Ureter (tissue), 1 donor: Measurements from ENCODE around the gene VNN1. TPM values are rescaled to one million over a fixed set of nuclear protein-coding genes. Genes with fewer than 3 reads are reported as not detected.
"Not testable (repeated sequence)": the region's sequence is repeated elsewhere in the genome, so short reads cannot be mapped to it uniquely, and the experiment has no call there.

Experiments
- DNase-seq: peaks from one replicate; pipeline ENCODE4 v3.0.0-alpha.2; 2020; ENCODE audit warnings: low spot score
- total RNA-seq: library from RNA; stranded (reverse); gene quantifications from one replicate; pipeline ENCODE4 v1.2.4, GENCODE V29; 2023
- donor health status: DM: yes; HTN: yes; CAD: no.

VNN1 gene
- total RNA-seq, 1 donor from 2014 or later: 0.23 TPM

GRCh38 chr6:132669690-132670291 is 44.1 kb downstream of the VNN1 start:
- no peak for DNase-seq

GRCh38 chr6:132666118-132666517 is 47.7 kb downstream of the VNN1 start:
- no peak for DNase-seq

DNA sequence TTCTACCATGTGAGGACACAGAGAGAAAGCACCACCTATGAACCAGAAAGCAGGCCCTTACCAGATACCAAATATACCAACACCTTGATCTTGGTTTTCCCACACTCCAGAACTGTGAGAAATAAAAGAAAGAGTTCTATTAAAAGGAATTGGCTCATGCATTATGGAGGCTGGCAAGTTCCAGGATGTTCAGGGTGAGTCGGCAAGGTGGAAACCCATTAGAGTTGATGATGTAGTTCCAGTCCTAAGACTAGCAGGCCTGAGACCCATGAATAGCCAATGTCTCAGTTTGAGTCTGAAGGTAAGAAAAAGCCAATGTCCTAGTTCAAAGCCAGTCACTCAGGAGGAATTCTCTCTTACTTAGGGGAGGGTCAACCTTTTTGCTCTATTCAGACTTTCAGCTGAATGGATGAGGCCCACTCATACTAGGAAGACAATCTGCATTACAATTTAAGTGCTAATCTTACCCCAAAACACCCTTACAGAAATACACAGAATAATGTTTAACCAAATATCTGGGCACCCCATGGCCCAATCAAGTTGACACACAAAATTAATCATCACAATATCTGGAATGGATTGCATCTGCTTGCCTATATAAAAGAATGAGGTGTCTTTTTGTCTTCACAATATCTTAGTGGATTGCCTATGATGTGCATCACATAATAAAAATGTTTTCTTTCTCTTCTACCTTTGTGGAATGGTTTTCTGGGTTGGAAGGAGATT is 49.4 kb downstream of the VNN1 start:
- DNase-seq: no peak

DNA sequence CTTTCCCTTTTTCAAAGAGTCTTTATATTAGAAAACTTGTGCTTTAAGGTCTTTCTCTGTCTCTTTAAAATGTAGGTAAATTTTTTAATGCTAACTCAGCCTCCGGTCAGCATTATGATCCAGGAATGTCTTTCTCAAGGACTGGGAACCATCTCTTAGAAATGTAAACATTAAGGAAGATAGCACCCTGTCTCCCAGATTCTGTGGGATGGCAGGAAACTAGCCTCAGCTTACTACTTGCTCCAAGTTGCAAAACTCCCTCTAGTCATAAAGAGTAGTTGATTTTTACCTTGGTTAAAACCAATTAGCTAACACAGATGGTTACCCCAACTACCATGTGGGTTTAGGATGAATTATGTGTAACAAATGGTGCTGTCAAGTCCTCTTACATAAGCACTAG is 50.2 kb downstream of the VNN1 start:
- no peak for DNase-seq

DNA sequence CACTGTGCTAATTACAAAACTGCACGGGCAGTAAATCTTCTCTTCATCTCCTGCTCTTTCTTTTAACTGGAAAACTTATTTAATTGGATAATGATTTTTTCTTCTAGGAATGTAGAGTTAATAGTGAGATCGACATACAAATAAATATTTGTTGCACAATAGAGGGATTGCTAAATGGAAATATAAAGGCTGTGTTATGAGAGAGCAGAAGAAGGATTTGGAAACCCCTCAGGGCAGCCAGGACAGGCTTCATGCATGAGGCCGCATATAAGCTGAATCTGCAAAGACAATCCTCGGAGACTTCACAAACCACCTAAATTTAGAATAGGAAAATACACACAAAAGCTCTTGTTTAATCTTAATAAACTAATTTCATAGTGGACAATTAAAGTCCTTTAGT is 51.9 kb downstream of the VNN1 start:
- no peak for DNase-seq

DNA sequence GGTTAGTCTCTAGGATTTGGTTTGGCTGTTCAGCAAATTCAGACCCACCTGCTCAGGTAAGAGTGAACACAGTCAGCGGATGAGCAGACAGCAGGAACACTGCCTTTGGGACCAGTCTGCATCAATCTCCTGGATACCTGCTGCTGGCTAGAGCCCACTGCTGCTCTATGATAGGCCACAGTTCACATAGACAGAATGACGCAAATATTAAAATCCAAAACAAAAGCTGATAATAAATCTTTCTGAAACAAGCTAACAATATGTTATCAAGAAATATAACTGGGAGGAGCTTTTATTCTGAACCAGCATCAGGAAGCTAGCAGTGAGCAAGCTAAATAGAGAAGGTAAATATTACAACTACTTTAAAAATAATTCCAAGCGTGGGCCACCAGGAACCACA is 54.8 kb downstream of the VNN1 start, which contains the start of gene TAAR1:
TAAR1 (minus strand) TSS at position 101 of the 400 bp plus-strand sequence. CDS start 13,179 bp downstream, outside the sequence.
- DNase-seq: no peak

DNA sequence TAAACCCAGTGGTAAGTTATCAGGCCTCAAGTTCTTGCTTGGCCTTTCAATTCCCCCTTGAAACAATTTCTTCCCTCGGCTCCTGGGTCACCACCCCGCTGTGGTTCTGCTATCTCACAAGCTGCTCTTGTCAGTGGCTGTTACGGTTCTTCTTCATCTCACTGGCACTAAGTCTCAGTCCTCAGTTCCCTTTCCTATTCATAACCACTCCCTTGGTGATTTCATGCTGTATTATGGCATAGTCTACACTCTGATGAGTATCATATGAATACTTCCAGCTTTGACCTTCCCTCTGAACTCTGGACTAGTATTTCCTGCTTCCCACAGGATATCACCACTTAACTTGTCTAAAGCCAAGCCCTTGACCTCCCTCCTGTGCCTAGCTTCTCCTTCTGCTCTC is 62.8 kb downstream of the VNN1 start:
- no peak for DNase-seq

DNA sequence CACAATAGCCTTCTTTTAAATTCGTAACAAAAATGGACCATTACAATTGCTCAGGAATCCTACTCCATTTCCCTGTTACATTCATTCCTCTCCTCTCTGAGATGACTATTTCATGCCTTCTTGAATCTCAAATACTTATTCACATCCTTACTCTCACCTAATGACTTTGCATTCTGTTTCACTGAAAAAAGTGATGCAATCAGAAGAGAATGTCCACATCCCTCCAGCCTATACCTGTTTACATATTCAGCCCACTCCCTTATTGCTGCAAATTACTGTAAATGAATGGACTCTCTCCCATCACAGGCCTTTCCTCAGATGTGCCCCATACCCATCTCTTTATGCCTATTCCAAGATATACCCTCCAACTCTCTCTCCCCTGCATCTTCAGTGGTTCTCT is 63.4 kb downstream of the VNN1 start:
- no peak for DNase-seq

- no peak for DNase-seq
These were observed 65.0 kb downstream of the VNN1 start for GRCh38 chr6:132648828-132649227.

- DNase-seq: no peak
These were observed 65.5 kb downstream of the VNN1 start for GRCh38 chr6:132648356-132648755.

DNA sequence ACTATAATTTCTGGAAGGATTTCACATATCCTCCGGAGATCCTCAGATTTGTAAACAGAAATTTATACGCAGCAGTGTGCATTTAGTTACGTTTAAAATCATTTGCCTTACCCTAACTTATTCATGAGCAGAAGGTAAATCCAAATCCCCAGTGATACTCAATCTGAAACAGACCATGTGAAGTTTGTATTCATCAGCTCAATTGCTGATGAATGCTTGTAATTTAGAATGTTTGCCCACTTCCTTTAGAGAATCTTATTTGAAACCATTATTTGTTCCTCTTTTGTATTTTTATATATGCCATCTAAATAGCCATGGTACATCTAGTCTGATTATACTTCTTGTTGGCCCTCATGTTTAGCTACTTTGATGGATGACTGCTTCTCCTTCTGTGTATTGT is 70.3 kb downstream of the VNN1 start:
- DNase-seq: no peak

DNA sequence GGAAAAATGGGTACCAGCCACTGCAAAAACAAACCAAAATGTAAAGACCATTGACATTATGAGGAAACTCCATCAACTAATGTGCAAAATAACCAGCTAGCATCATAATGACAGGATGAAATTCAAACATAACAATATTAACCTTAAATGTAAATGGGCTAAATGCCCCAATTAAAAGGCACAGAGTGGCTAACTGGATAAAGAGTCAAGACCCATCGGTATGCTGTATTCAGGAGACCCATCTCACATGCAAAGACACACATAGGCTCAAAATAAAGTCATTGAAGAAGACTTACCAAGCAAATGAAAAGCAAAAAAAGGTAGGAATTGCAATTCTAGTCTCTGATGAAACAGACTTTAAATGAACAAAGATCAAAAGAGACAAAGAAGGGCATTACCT is 76.7 kb downstream of the VNN1 start:
- not testable (repeated sequence) for DNase-seq

DNA sequence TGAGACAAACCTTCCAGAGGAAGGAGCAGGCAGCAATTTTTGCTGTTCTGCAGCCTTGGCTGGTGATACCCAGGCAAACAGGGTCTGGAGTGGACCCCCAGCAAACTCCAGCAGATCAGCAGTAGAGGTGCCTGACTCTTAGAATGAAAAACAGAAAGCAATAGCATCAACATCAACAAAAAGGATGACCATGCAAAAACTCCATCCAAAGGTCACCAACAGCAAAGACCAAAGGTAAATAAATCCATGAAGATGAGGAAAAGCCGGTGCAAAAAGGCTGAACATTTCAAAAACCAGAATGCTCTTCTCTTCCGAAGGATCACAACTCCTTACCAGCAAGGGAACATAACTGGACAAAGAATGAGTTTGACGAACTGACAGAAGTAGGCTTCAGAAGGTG is 77.9 kb downstream of the VNN1 start:
- DNase-seq: not testable (repeated sequence)

- DNase-seq: not testable (repeated sequence)
These were observed 78.6 kb downstream of the VNN1 start for GRCh38 chr6:132635288-132635687.

DNA sequence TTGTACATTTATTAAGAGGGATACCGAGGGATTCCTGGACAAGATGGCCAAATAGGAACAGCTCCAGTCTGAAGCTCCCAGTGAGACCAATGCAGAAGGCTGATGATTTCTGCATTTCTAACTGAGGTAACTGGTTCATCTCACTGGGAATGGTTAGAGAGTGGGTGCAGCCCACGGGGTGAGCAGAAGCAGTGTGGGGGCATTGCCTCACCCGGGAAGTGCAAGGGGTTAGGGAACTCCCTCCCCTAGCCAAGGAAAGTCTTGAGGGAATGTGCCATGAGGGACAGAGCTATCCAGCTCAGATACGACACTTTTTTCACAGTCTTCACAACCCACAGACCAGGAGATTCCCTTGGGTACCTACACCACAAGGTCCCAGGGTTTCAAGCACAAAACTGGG is 79.1 kb downstream of the VNN1 start:
- no peak for DNase-seq

DNA sequence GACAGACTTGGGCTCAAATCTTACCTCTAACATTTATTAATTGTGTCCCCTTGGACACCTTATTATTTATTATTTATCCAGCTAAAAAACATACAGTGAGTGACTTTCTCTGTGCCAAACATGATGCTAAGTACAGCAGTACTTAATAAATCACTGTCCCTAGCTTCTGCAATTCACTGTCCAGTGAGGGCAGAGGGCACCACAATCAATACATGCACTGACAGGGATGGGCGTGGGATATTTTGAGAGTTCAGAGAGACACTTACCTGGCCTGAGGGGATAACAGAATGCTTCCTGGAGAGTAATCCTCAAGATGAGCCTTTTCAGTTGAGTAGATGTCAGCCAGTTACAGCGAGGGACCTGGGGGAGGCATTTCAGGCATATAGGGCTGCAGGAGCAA is 80.5 kb downstream of the VNN1 start:
- no peak for DNase-seq

Other genes starting within 250 kb of the VNN1 start
- 71.6 TPM for gene STX7, start 200.9 kb downstream of the VNN1 start, total RNA-seq
- gene TAAR9, start 175.8 kb downstream of the VNN1 start, total RNA-seq: not detected
- gene TAAR8, start 161.4 kb downstream of the VNN1 start, total RNA-seq: not detected
- gene TAAR6, start 143.7 kb downstream of the VNN1 start, total RNA-seq: not detected
- gene TAAR5, start 124.3 kb downstream of the VNN1 start, total RNA-seq: not detected
- gene TAAR2, start 89.8 kb downstream of the VNN1 start, total RNA-seq: not detected
- not detected for gene TAAR1, start 54.9 kb downstream of the VNN1 start, total RNA-seq
- 2.2 TPM for gene VNN2, start 43.8 kb upstream of the VNN1 start, total RNA-seq
- 12.8 TPM for gene SLC18B1, start 84.6 kb upstream of the VNN1 start, total RNA-seq
- gene RPS12, start 100.5 kb upstream of the VNN1 start, total RNA-seq: 1,065 TPM